ENCODE results near the gene HBEGF.

The HBEGF gene

GRCh38 chr5:140346348-140347221 lies at the start of gene HBEGF:
TSS of gene HBEGF (minus strand) at chr5:140346603. CDS start at chr5:140346328, 275 bp downstream.
- intact Hi-C loops (cut with DNase I): loop anchor here (2.0 to 10.0 kb wide), 3 partner anchors 44 to 172 kb away; partner anchors contain the start of genes CYSTM1 and PFDN1
- peak; percentile 61 to 94 (median 87) for DNase-seq

DNA sequence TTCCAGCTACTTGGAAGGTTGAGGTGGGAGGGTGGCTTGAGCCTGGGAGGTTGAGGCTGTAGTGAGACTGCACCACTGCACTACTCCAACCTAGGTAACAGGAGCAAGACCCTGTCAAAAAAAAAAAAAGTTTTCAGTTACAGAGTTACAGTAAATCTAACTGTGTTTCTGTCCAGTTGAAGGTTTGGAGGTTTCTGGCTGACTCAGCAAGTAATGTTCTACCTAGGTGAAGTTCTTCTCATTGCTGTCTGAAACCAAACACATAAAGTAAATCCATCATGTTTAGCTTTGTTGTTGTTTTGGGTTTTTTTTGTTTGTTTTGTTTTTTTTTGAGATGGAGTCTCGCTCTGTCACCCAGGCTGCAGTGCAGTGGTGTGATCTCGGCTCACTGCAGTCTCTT lies 47.3 kb upstream of the HBEGF start:
- intact Hi-C loops (cut with DNase I): no loop called here
- DNase-seq: no peak

DNA sequence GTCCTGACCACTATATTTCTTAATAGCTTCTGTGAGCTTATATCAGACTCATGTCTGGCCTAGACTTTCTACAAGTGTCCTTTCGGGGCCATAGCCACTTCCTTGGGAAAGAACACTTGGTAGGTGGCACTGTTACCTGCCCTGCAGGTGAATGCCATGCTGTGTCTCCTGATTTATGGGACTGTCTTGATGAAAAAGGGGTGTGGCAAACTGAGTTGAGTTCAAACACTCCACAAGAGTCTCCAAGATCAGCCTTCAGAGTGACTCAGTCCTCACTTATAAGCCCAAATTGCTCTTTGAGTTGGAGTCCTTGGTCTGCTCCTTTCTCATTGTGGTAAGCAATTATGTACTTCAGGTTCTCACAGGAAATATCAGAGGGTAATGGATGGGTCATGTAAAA lies 45.3 kb upstream of the HBEGF start:
- DNase-seq: no peak
- intact Hi-C loops (cut with DNase I): no loop called here

GRCh38 chr5:140391312-140391711 lies 44.9 kb upstream of the HBEGF start:
- intact Hi-C loops (cut with DNase I): no loop called here
- DNase-seq: no peak

DNA sequence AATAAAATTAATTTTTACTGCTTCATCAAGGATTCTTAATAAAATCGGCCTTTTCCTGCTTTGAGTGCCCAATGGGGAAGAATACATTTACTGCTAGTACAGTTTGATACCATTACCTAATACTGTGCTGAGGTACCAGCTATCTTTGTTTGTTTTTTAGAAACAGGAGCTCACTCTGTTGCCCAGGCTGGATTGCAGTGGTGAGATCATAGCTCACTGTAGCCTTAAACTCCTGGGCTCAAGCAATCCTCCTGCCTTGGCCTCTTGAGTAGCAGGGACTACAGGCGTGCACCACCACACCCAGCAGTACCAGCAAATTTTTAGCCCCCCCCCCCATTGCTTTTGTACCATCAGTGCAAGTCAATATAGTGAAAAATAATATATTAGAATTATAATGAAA lies 41.6 kb upstream of the HBEGF start:
- no peak for DNase-seq

DNA sequence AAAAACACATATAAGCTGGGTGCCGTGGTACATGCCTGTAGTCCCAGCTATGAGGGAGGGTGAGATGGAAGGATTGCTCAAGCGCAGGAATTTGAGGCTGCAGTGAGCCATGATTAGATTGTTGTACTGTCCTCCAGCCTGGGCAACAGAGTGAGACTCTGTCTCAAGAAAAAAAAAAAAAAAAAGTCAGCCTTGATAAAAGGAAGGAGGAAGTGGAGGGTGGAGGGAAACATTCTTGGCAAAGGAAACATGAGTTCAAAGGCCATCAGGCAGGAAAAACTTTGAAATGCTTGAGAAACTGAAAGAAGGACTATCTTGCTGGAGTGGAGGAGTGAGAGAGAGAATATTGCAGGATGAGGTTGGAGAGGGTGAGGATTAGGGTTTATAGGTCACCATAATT lies 36.9 kb upstream of the HBEGF start:
- intact Hi-C loops (cut with DNase I): no loop called here
- DNase-seq: no peak

More for the DNA sequence above, 41.6 kb upstream of the HBEGF start:
- intact Hi-C loops (cut with DNase I): no loop called here

DNA sequence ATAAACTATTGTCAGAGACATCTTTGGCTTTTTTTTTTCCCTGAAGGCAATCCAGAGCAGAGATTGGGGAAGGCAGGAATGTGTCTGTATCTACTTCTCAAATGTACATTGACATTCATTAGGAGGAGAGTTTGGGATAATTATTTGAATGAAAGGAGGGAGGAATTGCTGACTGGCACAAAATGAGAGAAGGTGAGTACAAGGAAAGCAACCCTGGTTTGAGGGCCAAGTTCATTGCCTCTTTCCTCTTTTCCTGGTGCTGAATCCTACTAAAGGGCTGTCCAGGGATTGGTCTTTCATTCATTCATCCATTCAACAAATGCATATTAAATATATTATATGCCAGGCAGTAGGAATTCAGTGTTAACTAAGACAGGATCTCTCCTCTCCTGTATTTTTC lies 36.5 kb upstream of the HBEGF start:
- intact Hi-C loops (cut with DNase I): no loop called here
- DNase-seq: no peak

DNA sequence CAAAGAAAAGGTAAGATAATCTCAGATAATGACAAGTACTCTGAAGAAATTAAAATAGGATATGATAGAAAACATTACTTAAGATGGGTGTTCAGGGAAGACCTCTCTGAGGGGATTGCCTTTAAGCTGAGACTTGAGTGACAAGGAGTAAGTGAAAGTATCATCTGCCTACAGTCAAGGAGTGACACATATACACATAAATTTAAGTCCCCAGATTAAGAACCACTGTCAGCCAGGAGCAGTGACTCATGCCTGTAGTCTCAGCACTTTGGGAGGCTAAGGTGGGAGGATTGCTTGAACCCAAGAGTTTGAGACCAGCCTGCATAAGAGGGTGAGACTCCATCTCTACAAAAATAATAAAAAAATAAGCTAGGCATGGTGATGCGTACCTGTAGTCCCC lies 35.6 kb upstream of the HBEGF start:
- intact Hi-C loops (cut with DNase I): no loop called here
- no peak for DNase-seq

DNA sequence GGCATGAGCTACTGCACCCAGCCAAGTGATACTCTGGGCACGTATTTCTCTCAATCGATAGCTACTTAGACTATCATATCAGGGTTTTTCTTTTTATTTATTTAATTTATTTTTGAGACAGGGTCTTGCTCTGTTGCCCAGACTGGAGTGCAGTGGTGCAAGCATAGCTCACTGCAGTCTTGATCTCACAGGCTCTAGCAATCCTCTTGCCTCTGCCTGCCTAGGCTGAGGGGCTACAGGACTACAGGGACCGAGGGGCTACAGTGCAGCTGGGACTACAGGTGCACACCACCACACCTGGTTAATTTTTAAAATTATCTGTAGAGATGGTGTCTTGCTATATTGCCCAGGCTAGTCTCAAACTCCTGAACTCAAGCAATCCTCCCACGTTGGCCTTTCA lies 34.9 kb upstream of the HBEGF start:
- intact Hi-C loops (cut with DNase I): no loop called here
- DNase-seq: no peak

- intact Hi-C loops (cut with DNase I): loop anchor here (10.0 kb wide), 1 partner anchor 272 kb away; the partner anchor contains the start of genes IK and NDUFA2
- peak; percentile 33 to 87 (median 72) for DNase-seq
Measured at GRCh38 chr5:140372971-140373487, 26.6 kb upstream of the HBEGF start.

GRCh38 chr5:140371356-140372151 lies 25.2 kb upstream of the HBEGF start:
- intact Hi-C loops (cut with DNase I): loop anchor here (10.0 kb wide), 1 partner anchor 273 kb away; the partner anchor contains the start of genes IK and NDUFA2

GRCh38 chr5:140367256-140368013 lies 21.0 kb upstream of the HBEGF start:
- intact Hi-C loops (cut with DNase I): loop anchor here (10.0 kb wide), 1 partner anchor 337 kb away; the partner anchor contains the start of gene ZMAT2
- no peak for DNase-seq

More at GRCh38 chr5:140371356-140372151, 25.2 kb upstream of the HBEGF start:
- DNase-seq: no peak

DNA sequence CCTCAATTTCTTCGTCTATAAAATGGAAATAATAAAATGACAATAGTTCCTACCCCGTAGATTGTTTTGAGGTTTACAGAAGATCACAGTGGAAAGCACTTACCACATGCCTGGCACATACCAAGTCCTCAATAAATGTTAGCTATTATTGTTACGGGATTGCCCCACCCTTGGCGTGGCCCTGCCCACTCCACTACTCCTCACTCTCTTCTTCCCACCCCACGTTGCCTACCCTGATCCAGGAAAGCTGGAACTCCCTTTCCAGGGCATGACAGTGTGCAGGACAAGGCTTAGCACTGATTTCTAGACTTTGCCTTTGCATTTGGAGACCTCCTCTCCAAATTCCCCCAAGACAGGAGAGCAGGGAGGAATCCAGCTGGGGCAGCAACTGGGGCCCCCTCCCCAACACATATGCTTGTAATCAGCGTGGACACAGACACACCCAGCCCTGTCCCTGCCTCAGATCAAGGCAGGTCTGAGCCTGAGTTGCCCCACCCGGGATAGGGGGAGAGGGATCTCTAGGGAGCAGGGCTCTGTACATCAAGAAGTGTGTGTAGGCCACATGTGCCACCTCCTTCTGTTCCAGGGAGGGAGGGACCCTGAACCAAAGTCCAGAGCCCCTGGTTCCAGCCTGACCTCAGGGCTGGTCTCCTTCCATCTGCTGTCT lies 20.3 kb upstream of the HBEGF start:
- intact Hi-C loops (cut with DNase I): loop anchor here (10.0 kb wide), 1 partner anchor 338 kb away; the partner anchor contains the start of gene ZMAT2
- no peak for DNase-seq

GRCh38 chr5:140365941-140366340 lies 19.5 kb upstream of the HBEGF start:
- intact Hi-C loops (cut with DNase I): loop anchor here (10.0 kb wide), 1 partner anchor 339 kb away; the partner anchor contains the start of gene ZMAT2

GRCh38 chr5:140365282-140365681 lies 18.9 kb upstream of the HBEGF start:
- intact Hi-C loops (cut with DNase I): loop anchor here (10.0 kb wide), 1 partner anchor 340 kb away; the partner anchor contains the start of gene ZMAT2
- no peak for DNase-seq

More at GRCh38 chr5:140365941-140366340, 19.5 kb upstream of the HBEGF start:
- peak in 1 of 42 donors; percentile 8 for DNase-seq

GRCh38 chr5:140364472-140364765 lies 18.0 kb upstream of the HBEGF start:
- DNase-seq: no peak
- intact Hi-C loops (cut with DNase I): loop anchor here (10.0 kb wide), 1 partner anchor 340 kb away; the partner anchor contains the start of gene ZMAT2

GRCh38 chr5:140363631-140364471 lies 17.4 kb upstream of the HBEGF start:
- intact Hi-C loops (cut with DNase I): loop anchor here (10.0 kb wide), 1 partner anchor 341 kb away; the partner anchor contains the start of gene ZMAT2
- peak in 1 of 42 donors; percentile 12 for DNase-seq

Data from head of caudate nucleus (tissue), 42 donors.